Activated naive CD4-positive, alpha-beta T cell treated with anti-CD3 and anti-CD28 coated beads for 36 hours (primary cell): Measurements from ENCODE around the gene MVD. TPM values are rescaled to one million over a fixed set of nuclear protein-coding genes. Genes with fewer than 3 reads are reported as not detected.

Source experiments
- CTCF ChIA-PET: fragments of 350-600 bp; sonication (Branson Sonifier 250); formaldehyde crosslinking; loops from one replicate; lab custom pipeline; 2021; ENCODE audit warnings: antibody characterized with exemption; lab: Charles Lee
- DNase-seq: peaks from one replicate; pipeline ENCODE4 v3.0.0-alpha.2; 2020
- H3K27ac Mint-ChIP-seq: one replicate; pipeline ENCODE4 v1.8.0; 2021; ENCODE audit warnings: mild to moderate bottlenecking, mixed read lengths
- H3K27me3 Mint-ChIP-seq: one replicate; pipeline ENCODE4 v1.8.0; 2021; ENCODE audit warnings: low read depth, mixed read lengths
- H3K36me3 Mint-ChIP-seq: one replicate; pipeline ENCODE4 v1.8.0; 2021; ENCODE audit warnings: low read depth, mixed read lengths
- H3K4me1 Mint-ChIP-seq: one replicate; pipeline ENCODE4 v1.8.0; 2021; ENCODE audit warnings: low read depth, mixed read lengths
- H3K4me3 Mint-ChIP-seq: one replicate; pipeline ENCODE4 v1.8.0; 2021; ENCODE audit warnings: mild to moderate bottlenecking, moderate library complexity, mixed read lengths
- H3K9me3 Mint-ChIP-seq: one replicate; pipeline ENCODE4 v1.8.0; 2021; ENCODE audit warnings: mixed read lengths
- intact Hi-C: fragments of 100-400 bp; cut with micrococcal nuclease; formaldehyde crosslinking; loops from one replicate; pipeline ENCODE4 v1.15.1; 2023
- total RNA-seq, 2 experiments: library from RNA; stranded (reverse); gene quantifications; one replicate each; pipeline ENCODE4 v1.2.3, GENCODE V29; 2021

The MVD gene
- total RNA-seq, 2 experiments from 2014 or later = 90.5 to 96.8 TPM

GRCh38 chr16:88631920-88632586 lies 30.8 kb downstream of the MVD start:
- peaks cover 9% of the 10 kb centered on the region for H3K36me3 Mint-ChIP-seq
- H3K27me3 Mint-ChIP-seq = peaks cover 8% of the 10 kb centered on the region
- H3K27ac Mint-ChIP-seq = no peak overlapping the region
- H3K9me3 Mint-ChIP-seq = peaks cover under 1% of the 10 kb centered on the region
- H3K4me3 Mint-ChIP-seq = no peak overlapping the region
- CTCF ChIA-PET = interaction anchor here (1.1 kb wide), 1 partner anchor 194 kb away, joined by 3 read pairs; no protein-coding TSS in a partner anchor
- H3K4me1 Mint-ChIP-seq = peaks cover 24% of the 10 kb centered on the region
- no peak for DNase-seq
- intact Hi-C loops = no loop called here

DNA sequence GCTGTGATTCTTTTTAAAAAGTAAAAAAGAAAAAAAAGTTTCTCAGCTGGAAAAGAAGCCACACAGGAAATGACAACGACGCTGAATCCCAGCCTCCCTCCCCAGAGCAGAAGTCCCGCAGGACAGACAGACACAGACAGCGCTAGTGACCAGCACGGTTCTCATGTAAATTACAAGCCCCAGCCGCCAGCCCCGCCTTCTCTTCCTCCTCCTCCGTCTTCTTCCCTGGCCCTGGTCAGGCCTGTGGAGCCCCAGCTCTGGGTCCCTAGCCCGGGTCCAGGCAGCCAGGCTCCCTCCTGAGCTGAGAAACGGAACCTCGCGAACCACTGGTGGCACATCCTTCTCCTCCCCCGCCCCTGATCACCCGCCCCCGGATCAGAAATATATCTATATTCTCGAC lies 31.5 kb downstream of the MVD start:
- H3K9me3 Mint-ChIP-seq = no peaks in the 10 kb centered on the region
- peaks cover 5% of the 10 kb centered on the region for H3K27me3 Mint-ChIP-seq
- peaks cover 14% of the 10 kb centered on the region for H3K36me3 Mint-ChIP-seq
- DNase-seq = no peak
- intact Hi-C loops = no loop called here
- no peak overlapping the region for H3K27ac Mint-ChIP-seq
- H3K4me3 Mint-ChIP-seq = no peak overlapping the region
- H3K4me1 Mint-ChIP-seq = peaks cover 22% of the 10 kb centered on the region
- CTCF ChIA-PET = no interaction called here

- H3K4me1 Mint-ChIP-seq = peaks cover 19% of the 10 kb centered on the region
- DNase-seq = no peak
- H3K36me3 Mint-ChIP-seq = peaks cover 14% of the 10 kb centered on the region
- H3K4me3 Mint-ChIP-seq = no peak overlapping the region
- H3K27ac Mint-ChIP-seq = no peak overlapping the region
- intact Hi-C loops = no loop called here
- CTCF ChIA-PET = no interaction called here
- H3K9me3 Mint-ChIP-seq = no peaks in the 10 kb centered on the region
- H3K27me3 Mint-ChIP-seq = peaks cover 3% of the 10 kb centered on the region
Observed at GRCh38 chr16:88630941-88631340, 31.9 kb downstream of the MVD start.

DNA sequence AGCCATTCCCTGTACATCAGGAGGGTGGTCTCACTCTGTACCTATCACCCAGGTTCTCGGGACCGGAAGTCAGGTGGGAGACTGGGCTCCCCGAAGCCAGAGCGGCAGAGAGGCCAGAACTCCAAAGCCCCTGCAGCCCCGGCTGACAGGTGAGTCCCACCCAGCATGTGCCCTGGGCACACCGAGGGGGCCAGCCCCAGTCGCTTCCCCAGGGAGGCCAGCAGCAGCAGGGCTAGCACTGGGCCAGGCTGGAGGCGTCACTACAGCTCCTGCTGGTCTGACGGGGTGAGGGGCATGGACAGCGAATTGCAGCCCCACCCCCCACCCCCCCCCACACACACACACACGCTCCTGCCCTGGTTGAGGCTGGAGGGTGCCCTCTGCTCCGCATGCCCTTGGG lies 32.5 kb downstream of the MVD start:
- CTCF ChIA-PET = no interaction called here
- peaks cover 14% of the 10 kb centered on the region for H3K36me3 Mint-ChIP-seq
- peaks cover 19% of the 10 kb centered on the region for H3K4me1 Mint-ChIP-seq
- no peak overlapping the region for H3K4me3 Mint-ChIP-seq
- peaks cover 3% of the 10 kb centered on the region for H3K27me3 Mint-ChIP-seq
- H3K9me3 Mint-ChIP-seq = no peaks in the 10 kb centered on the region
- DNase-seq = no peak
- intact Hi-C loops = no loop called here
- no peak overlapping the region for H3K27ac Mint-ChIP-seq

- Mint-ChIP-seq H3K4me3 (no peak overlapping the region), H3K27me3 (no peaks in the 10 kb centered on the region), H3K9me3 (no peaks in the 10 kb centered on the region), H3K27ac (no peak overlapping the region), H3K36me3 (peaks cover 14% of the 10 kb centered on the region), H3K4me1 (peaks cover 13% of the 10 kb centered on the region)
- no peak for DNase-seq
- intact Hi-C loops = no loop called here
- CTCF ChIA-PET = no interaction called here
Observed at GRCh38 chr16:88629835-88630234, 33.1 kb downstream of the MVD start.

- DNase-seq = no peak
- intact Hi-C loops = no loop called here
- H3K36me3 Mint-ChIP-seq = peaks cover 17% of the 10 kb centered on the region
- no peaks in the 10 kb centered on the region for H3K27me3 Mint-ChIP-seq
- H3K27ac Mint-ChIP-seq = no peak overlapping the region
- H3K4me1 Mint-ChIP-seq = peaks cover 5% of the 10 kb centered on the region
- H3K4me3 Mint-ChIP-seq = no peak overlapping the region
- no peaks in the 10 kb centered on the region for H3K9me3 Mint-ChIP-seq
- CTCF ChIA-PET = no interaction called here
Observed at GRCh38 chr16:88628512-88628974, 34.3 kb downstream of the MVD start.

DNA sequence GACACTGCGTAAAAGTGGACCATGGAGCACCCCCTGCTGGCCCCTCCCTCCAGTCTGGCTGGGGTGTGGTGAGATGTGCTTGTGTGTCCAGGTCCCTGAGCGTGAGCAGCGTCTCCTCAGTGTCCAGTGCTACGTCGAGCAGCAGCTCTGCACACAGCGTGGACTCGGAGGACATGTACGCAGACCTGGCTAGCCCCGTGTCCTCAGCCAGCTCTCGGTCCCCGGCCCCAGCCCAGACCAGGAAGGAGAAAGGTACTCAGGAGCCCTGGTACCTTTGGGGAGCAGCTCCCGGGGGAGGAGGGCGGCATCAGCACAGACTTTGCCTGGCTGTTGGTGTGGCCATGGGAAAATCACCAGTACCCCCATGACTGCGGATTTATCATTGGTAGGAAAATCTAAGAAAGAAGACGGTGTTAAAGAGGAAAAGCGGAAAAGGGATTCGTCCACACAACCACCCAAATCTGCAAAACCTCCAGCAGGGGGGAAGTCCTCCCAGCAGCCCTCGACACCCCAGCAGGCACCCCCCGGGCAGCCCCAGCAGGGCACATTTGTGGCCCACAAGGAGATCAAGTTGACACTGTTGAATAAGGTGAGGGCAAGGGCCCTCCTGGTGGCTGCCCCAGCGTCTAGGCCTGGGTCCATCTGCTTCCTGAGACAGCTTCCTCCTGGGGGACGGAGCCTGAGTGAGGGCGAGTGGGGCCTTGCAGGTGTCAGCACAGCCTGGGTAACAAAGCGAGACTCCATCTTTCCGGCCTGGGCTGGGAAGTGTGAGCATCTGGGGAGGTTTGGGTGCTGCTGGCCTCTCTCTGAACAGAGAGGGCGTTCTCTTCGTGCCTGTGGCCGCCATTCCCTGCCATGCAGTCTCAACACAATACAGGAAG lies 35.1 kb downstream of the MVD start:
- Mint-ChIP-seq H3K27me3 (no peaks in the 10 kb centered on the region), H3K9me3 (no peaks in the 10 kb centered on the region), H3K27ac (no peak overlapping the region), H3K4me3 (no peak overlapping the region), H3K36me3 (peaks cover 23% of the 10 kb centered on the region), H3K4me1 (no peaks in the 10 kb centered on the region)
- intact Hi-C loops = no loop called here
- CTCF ChIA-PET = no interaction called here
- DNase-seq = no peak

DNA sequence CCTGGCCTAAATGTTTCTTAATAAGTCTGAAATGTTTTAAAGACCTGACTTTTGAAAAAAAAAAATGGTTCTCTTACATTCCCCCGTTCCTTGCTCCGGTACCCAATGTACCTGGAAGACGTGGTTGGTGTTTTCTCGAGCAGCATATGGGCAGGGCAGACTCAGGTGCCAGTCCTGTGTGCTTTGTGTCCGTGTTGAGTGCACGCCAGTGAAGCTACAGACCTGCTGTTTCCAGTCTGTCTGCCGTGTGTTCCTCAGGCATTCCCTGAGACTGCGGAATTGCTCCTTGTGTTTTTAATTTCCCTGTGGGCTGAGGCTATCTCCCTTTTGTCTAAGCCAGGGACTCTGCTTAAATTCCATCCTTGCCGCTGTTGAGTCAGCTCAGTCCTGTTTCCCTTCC lies 36.2 kb downstream of the MVD start:
- Mint-ChIP-seq H3K9me3 (no peaks in the 10 kb centered on the region), H3K27ac (no peak overlapping the region), H3K4me1 (no peaks in the 10 kb centered on the region), H3K4me3 (no peak overlapping the region), H3K36me3 (peaks cover 24% of the 10 kb centered on the region), H3K27me3 (no peaks in the 10 kb centered on the region)
- intact Hi-C loops = no loop called here
- CTCF ChIA-PET = interaction anchor here (0.6 kb wide), 1 partner anchor 1313 kb away, joined by 5 read pairs; no protein-coding TSS in a partner anchor
- DNase-seq = no peak

- no peak overlapping the region for H3K27ac Mint-ChIP-seq
- no peak overlapping the region for H3K4me3 Mint-ChIP-seq
- H3K27me3 Mint-ChIP-seq = no peaks in the 10 kb centered on the region
- DNase-seq = no peak
- no peaks in the 10 kb centered on the region for H3K9me3 Mint-ChIP-seq
- intact Hi-C loops = no loop called here
- H3K36me3 Mint-ChIP-seq = peaks cover 20% of the 10 kb centered on the region
- CTCF ChIA-PET = no interaction called here
- H3K4me1 Mint-ChIP-seq = no peaks in the 10 kb centered on the region
Observed at GRCh38 chr16:88624977-88625576, 37.8 kb downstream of the MVD start.

GRCh38 chr16:88624481-88624880 lies 38.4 kb downstream of the MVD start:
- Mint-ChIP-seq H3K36me3 (peaks cover 20% of the 10 kb centered on the region), H3K9me3 (no peaks in the 10 kb centered on the region), H3K4me3 (no peak overlapping the region), H3K27me3 (no peaks in the 10 kb centered on the region), H3K27ac (no peak overlapping the region), H3K4me1 (peaks cover 5% of the 10 kb centered on the region)
- intact Hi-C loops = no loop called here
- CTCF ChIA-PET = no interaction called here
- DNase-seq = no peak

DNA sequence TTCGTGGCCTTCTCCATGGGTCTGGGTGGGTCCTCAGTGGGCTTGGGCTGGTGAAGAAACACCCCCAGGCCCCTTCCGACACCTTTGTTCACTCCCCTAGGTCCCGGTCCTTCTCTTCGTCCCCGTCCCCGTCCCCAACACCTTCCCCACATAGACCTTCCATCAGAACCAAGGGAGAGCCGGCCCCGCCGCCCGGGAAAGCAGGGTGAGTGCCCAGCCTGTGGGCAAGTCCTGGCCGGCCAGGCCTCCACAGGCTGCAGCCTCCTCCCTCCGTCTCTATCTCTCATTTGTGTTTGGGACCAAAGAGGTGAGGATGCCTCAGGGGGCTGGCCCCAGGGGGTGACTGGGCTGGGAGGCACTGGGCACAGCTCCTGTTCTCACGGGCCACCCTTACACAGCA lies 39.0 kb downstream of the MVD start:
- intact Hi-C loops = no loop called here
- Mint-ChIP-seq H3K9me3 (no peaks in the 10 kb centered on the region), H3K4me1 (peaks cover 10% of the 10 kb centered on the region), H3K27me3 (no peaks in the 10 kb centered on the region), H3K27ac (no peak overlapping the region), H3K36me3 (peaks cover 20% of the 10 kb centered on the region), H3K4me3 (no peak overlapping the region)
- CTCF ChIA-PET = no interaction called here
- no peak for DNase-seq

DNA sequence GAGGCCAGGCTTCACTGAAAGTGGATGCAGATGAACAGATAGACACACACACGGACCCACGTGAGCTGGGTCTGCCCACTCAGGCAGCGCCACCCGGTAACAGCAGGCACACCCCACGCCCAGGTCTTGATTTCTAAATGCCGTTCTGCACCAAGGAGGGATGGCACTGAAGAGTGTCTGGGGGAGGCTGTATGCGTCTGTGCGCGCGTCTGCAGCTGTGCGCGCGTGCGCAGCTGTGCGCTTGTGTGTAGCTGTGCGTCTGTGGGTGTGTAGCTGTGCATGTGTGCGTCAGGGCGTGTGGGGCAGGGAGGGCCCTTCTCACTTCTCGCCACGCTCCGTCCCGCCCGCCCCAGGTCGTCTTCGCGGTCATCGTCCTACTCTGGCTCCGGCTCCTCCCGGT lies 40.0 kb downstream of the MVD start:
- Mint-ChIP-seq H3K9me3 (no peaks in the 10 kb centered on the region), H3K36me3 (peaks cover 20% of the 10 kb centered on the region), H3K27ac (no peak overlapping the region), H3K4me3 (no peak overlapping the region), H3K27me3 (no peaks in the 10 kb centered on the region), H3K4me1 (peaks cover 10% of the 10 kb centered on the region)
- intact Hi-C loops = no loop called here
- DNase-seq = no peak
- CTCF ChIA-PET = no interaction called here
